ENCODE results near the gene FRMPD2.

Gene FRMPD2

GRCh38 chr10:48274636-48275035, at the start of gene FRMPD2:
Gene FRMPD2, minus strand, starts transcription at chr10:48274696. Its CDS starts 129 bp downstream, at chr10:48274567.
- no peak for DNase-seq (ENCODE audit: low read depth)
- no peak for TF ChIP-seq CTCF (IDR thresholded peaks at IDR 0.05; ENCODE audit: control insufficient read depth, insufficient read depth, low read depth, low read length, missing control alignments)
- no peak within 1 kb of the TSS for H3K4me3 ChIP-seq (ENCODE audit: control insufficient read depth, low read depth, low read length)

GRCh38 chr10:48322017-48322416, 47.5 kb upstream of the FRMPD2 start:
- TF ChIP-seq CTCF (IDR thresholded peaks at IDR 0.05; ENCODE audit: control insufficient read depth, insufficient read depth, low read depth, low read length, missing control alignments), result no peak
- H3K4me3 ChIP-seq (ENCODE audit: control insufficient read depth, low read depth, low read length), result no peak overlapping the region
- DNase-seq (ENCODE audit: low read depth), result no peak

GRCh38 chr10:48317321-48317990, 43.0 kb upstream of the FRMPD2 start:
- no peak for TF ChIP-seq CTCF (IDR thresholded peaks at IDR 0.05; ENCODE audit: control insufficient read depth, insufficient read depth, low read depth, low read length, missing control alignments)
- no peak overlapping the region for H3K4me3 ChIP-seq (ENCODE audit: control insufficient read depth, low read depth, low read length)
- no peak for DNase-seq (ENCODE audit: low read depth)

- no peak for DNase-seq (ENCODE audit: low read depth)
- no peak overlapping the region for H3K4me3 ChIP-seq (ENCODE audit: control insufficient read depth, low read depth, low read length)
- no peak for TF ChIP-seq CTCF (IDR thresholded peaks at IDR 0.05; ENCODE audit: control insufficient read depth, insufficient read depth, low read depth, low read length, missing control alignments)
Observed at GRCh38 chr10:48316236-48316635, 41.7 kb upstream of the FRMPD2 start.

GRCh38 chr10:48314107-48314506, 39.6 kb upstream of the FRMPD2 start:
- no peak for TF ChIP-seq CTCF (IDR thresholded peaks at IDR 0.05; ENCODE audit: control insufficient read depth, insufficient read depth, low read depth, low read length, missing control alignments)
- DNase-seq (ENCODE audit: low read depth), result no peak
- no peak overlapping the region for H3K4me3 ChIP-seq (ENCODE audit: control insufficient read depth, low read depth, low read length)

- TF ChIP-seq CTCF (IDR thresholded peaks at IDR 0.05; ENCODE audit: control insufficient read depth, insufficient read depth, low read depth, low read length, missing control alignments), result no peak
- H3K4me3 ChIP-seq (ENCODE audit: control insufficient read depth, low read depth, low read length), result no peak overlapping the region
- DNase-seq (ENCODE audit: low read depth), result no peak
Observed at GRCh38 chr10:48309711-48310226, 35.3 kb upstream of the FRMPD2 start.
